MCF 10A (cell line): Measurements from ENCODE around the gene FBXL12. TPM values are rescaled to one million over a fixed set of nuclear protein-coding genes. Genes with fewer than 3 reads are reported as not detected.

Experiments used
- total RNA-seq: library from RNA; stranded (reverse); gene quantifications from 2 replicates; pipeline ENCODE4 v1.2.3, GENCODE V29; 2022

FBXL12 gene
- total RNA-seq, 1 experiment from 2014 or later = 27.4 TPM

Other genes starting within 250 kb of the FBXL12 start
- gene ZNF121, start 234.6 kb downstream of the FBXL12 start, total RNA-seq = 51.9 and 63.9 TPM in 2 replicates
- 37.0 and 37.7 TPM in 2 replicates for gene ZNF561, start 197.8 kb downstream of the FBXL12 start, total RNA-seq
- 56.4 and 56.5 TPM in 2 replicates for gene ZNF562, start 144.0 kb downstream of the FBXL12 start, total RNA-seq
- gene ZNF846, start 50.3 kb downstream of the FBXL12 start, total RNA-seq = 3.2 and 3.3 TPM in 2 replicates
- gene UBL5, start 8.8 kb upstream of the FBXL12 start, total RNA-seq = 302 and 374 TPM in 2 replicates
- 54.6 and 61.4 TPM in 2 replicates for gene PIN1, start 16.2 kb upstream of the FBXL12 start, total RNA-seq
- gene OLFM2, start 117.4 kb upstream of the FBXL12 start, total RNA-seq = not detected in 2 replicates
- gene COL5A3, start 191.4 kb upstream of the FBXL12 start, total RNA-seq = 0.98 and 1.5 TPM in 2 replicates
- gene RDH8, start 194.4 kb upstream of the FBXL12 start, total RNA-seq = not detected in 2 replicates